TTC549 (cell line): ENCODE measurements around the gene CETN3.
A peak's percentile ranks its signal among the peaks of the same experiment; 100 is the strongest.

Source experiments
- FAIRE-seq: peaks from 2 replicates; lab custom pipeline; 2012; peaks lifted over from hg19 to GRCh38; lab: Jason Lieb, UNC

CETN3 gene

GRCh38 chr5:90409318-90410177 lies at the start of gene CETN3:
Gene CETN3, minus strand, starts transcription at chr5:90409756. Its CDS starts 95 bp downstream, at chr5:90409661.
- peak; percentile 96 for FAIRE-seq

DNA sequence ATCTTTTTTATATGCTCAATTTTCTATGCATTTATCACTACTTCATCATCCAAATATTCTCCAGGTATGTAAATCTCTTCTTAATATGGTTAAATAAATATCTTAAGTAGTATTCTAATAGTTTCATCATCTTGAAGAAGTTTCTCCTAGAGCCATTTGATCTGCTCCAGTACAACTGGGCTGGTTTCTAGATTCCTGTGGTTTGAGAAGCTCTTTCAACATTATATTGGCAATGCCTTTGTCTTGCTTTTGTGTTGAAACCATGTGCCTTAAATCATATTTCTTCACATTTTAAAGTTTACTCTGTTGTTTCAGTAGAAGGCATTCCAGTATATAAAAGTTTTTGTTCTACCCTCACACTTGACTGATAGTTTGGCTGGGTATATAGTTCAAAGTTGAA lies 37.4 kb upstream of the CETN3 start:
- no peak for FAIRE-seq

DNA sequence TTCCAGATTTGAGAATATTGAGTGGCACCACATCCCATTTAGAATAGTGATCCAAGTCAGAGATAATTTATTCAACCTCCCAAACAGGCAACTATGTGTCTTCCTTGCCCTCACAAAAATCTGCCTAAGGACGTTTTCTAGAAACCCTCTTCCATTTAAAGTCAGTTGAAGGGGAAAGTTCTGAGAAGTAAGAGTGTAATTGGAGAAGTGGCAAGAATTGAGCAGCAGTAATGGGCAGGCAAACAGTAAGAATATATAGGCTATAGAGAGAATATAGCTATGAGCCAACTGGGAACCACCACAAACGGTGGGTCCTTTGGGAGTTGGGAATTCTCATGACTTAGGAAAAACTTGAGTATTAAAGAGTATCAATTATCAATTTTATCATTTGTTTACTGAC lies 31.1 kb upstream of the CETN3 start:
- no peak for FAIRE-seq

- no peak for FAIRE-seq
Measured at GRCh38 chr5:90438100-90438499, 28.5 kb upstream of the CETN3 start.

DNA sequence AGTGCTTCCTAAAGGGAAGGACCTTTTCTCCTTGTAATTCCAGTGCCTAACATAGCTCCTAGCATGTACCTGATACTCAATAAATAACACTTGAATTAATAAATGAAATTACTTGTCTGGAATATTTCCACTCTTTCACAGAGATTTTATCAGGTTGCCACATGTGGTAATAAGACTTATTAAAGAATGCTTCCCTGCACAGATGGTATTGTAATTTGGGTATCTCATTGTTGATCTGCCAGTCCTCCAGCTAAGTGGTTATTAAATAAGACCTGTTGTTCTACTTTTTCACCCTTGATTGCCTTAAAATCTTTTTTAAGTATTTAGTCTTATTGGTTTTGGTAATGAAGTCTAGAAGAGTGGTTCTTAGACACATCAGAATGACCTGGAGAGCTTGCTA lies 28.1 kb upstream of the CETN3 start:
- no peak for FAIRE-seq

- peak; percentile 60 for FAIRE-seq
Measured at GRCh38 chr5:90434116-90434714, 24.7 kb upstream of the CETN3 start.

- no peak for FAIRE-seq
Measured at GRCh38 chr5:90424245-90424644, 14.7 kb upstream of the CETN3 start.

GRCh38 chr5:90421136-90421535 lies 11.6 kb upstream of the CETN3 start:
- FAIRE-seq = no peak

DNA sequence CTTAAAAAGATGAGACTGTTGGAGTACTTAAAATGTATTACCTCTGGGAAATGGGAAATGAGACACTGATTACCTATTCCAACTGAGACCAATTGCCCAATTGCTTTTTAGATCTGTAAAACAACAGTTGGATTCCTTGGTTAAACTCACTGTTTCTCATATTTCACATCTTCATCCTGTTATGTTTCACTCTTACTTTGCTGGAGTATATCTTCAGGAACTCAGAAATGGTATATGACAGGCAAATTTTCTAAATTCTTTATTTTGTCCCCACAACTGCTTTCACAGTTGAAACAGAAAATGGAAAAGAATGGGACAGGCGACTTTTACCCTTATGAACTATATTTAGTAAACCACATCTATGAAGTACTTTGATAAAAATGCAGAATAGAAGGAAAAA lies 8.7 kb upstream of the CETN3 start:
- FAIRE-seq = no peak

GRCh38 chr5:90410178-90410762 lies 714 bp upstream of the CETN3 start:
- no peak for FAIRE-seq

- FAIRE-seq = no peak
Measured at GRCh38 chr5:90408571-90409317, 812 bp downstream of the CETN3 start.

DNA sequence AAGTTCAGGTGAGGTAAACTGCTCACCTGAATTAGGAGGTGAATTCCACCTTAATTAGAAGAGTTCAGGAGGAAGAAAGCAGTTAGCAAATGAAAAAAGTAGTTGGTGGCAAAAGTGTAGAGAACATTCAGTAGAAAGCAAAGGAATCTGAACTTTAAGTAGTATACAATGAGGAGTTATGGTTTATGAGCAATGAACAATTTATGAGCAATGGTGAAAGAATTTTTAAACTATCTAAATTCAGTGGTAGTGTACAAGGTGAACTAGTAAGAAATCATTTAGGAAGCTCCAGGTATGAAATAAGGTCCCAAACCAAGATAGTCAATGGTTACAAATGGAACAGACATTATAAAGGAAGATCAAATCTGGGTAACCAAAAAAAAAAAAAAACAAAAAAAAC lies 3.1 kb downstream of the CETN3 start:
- FAIRE-seq = no peak

- FAIRE-seq = no peak
Measured at GRCh38 chr5:90402521-90403255, 6.9 kb downstream of the CETN3 start.

GRCh38 chr5:90399251-90399650 lies 10.3 kb downstream of the CETN3 start:
- FAIRE-seq = no peak

GRCh38 chr5:90398726-90399125 lies 10.8 kb downstream of the CETN3 start:
- FAIRE-seq = no peak

DNA sequence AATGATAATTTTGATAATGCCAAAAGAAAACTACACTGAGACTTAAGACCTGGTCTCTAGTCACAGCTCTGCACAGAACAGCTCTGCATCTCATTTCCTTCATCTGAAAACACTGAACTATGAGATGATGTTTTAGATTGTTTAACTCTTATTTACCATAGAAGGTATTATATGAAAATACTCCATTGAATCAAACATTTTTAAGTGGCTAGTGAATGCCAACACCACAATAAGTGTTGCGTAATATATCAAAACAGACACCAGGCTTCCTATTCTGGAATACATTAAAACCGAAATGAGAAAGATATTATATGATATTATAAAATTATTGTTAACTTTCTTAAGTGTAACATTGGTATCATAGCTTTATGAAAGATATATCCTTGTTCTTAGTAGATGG lies 14.6 kb downstream of the CETN3 start:
- FAIRE-seq = no peak

GRCh38 chr5:90390928-90391327 lies 18.6 kb downstream of the CETN3 start:
- no peak for FAIRE-seq

DNA sequence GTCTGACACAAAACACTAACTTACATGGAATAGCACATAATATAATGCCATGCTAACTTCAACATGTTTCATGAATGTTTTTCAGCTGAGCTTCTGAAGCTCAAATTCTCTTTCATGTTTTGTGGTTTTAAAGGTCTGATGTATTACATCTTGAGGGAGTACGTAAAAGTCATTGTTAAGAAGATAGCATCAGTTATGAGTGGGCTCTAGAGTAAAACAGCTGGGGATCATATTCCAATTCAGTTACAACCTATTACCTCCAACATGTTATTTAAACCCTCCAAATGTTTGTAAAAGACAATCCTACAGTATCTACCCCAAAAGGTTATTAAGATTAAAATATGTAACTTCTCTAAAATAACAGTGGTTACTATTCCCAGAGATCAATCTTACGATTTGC lies 19.2 kb downstream of the CETN3 start:
- FAIRE-seq = no peak

- no peak for FAIRE-seq
Measured at GRCh38 chr5:90387508-90387907, 22.0 kb downstream of the CETN3 start.

DNA sequence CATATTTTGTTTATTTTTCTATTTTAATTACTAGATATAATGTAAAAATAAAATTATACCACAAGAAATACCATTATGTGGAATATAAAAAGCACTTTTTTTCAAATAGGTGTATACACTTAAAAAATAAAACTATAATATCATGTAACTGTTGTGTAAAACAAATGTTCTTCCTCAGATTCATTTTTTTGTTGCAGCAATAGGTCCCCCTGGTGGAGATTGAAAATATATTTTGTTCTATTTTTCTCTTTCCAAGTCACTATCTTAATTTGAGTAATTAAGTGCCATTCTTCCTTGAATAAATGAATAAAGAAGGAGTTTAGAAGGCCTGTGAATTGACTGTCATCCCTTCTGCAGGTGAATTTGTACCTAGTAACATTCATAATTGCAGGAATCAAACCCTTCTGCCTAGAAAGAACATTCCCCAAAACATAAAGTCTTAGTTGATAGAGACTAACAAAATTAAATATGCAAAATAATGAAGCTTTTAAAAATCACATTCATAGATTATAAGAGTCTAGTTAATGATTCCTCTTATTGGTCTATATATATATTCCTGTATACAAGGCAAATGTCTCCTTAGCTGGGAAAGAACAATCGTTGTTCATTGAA lies 23.4 kb downstream of the CETN3 start:
- peak; percentile 93 for FAIRE-seq

DNA sequence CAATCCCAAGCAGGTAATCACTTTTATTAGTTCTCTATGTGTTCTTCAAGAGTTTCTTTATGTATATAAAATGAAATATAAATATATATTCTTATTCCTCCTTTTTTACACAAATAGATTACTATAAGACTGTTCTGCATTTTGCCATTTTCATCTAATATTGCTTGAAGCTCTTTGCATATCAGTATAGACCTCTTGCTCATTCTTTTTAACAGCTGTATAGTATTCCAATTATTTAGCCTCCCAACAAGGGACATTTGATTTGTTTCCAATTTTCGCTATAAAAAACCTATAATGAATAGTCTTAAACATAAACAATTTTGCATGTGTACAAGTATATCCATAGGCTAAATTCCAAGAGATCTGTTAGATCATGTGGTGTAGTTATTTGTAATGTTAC lies 25.2 kb downstream of the CETN3 start:
- FAIRE-seq = no peak

- no peak for FAIRE-seq
Measured at GRCh38 chr5:90383903-90384302, 25.7 kb downstream of the CETN3 start.
